ENCODE results near the gene DLG2.

DNA sequence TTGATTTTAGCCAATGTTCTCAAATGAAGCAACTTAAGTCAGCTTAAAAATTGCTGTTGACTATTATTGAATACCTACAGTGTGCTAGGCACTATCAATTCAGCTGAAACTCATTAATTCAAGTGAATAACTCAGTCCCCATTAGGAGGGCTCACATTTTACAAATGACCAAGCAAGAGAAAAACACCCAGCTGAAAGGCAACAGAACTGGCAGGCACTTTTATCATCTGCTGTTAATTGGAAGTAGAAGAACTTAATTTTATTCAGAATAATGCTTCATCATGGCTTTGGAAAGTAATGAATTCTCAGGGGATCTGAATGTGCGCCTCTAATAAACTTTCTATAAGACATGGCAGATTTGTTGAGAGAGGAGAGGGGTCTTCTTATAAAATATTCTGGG, 1066.9 kb downstream of the DLG2 start:
- TF ChIP-seq, protein P1, sequence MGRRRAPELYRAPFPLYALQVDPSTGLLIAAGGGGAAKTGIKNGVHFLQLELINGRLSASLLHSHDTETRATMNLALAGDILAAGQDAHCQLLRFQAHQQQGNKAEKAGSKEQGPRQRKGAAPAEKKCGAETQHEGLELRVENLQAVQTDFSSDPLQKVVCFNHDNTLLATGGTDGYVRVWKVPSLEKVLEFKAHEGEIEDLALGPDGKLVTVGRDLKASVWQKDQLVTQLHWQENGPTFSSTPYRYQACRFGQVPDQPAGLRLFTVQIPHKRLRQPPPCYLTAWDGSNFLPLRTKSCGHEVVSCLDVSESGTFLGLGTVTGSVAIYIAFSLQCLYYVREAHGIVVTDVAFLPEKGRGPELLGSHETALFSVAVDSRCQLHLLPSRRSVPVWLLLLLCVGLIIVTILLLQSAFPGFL (CRISPR knock-in tag; IDR thresholded peaks at IDR 0.05; ENCODE audit: borderline replicate concordance), result no peak
- TF ChIP-seq, protein P2, sequence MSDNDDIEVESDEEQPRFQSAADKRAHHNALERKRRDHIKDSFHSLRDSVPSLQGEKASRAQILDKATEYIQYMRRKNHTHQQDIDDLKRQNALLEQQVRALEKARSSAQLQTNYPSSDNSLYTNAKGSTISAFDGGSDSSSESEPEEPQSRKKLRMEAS (CRISPR knock-in tag; IDR thresholded peaks at IDR 0.05), result no peak
- TF ChIP-seq ZNF423 (CRISPR knock-in tag; IDR thresholded peaks at IDR 0.05), result no peak
- TF ChIP-seq SP1 (CRISPR knock-in tag; conservative IDR thresholded peaks at IDR 0.05), result no peak
- TF ChIP-seq, protein P3, sequence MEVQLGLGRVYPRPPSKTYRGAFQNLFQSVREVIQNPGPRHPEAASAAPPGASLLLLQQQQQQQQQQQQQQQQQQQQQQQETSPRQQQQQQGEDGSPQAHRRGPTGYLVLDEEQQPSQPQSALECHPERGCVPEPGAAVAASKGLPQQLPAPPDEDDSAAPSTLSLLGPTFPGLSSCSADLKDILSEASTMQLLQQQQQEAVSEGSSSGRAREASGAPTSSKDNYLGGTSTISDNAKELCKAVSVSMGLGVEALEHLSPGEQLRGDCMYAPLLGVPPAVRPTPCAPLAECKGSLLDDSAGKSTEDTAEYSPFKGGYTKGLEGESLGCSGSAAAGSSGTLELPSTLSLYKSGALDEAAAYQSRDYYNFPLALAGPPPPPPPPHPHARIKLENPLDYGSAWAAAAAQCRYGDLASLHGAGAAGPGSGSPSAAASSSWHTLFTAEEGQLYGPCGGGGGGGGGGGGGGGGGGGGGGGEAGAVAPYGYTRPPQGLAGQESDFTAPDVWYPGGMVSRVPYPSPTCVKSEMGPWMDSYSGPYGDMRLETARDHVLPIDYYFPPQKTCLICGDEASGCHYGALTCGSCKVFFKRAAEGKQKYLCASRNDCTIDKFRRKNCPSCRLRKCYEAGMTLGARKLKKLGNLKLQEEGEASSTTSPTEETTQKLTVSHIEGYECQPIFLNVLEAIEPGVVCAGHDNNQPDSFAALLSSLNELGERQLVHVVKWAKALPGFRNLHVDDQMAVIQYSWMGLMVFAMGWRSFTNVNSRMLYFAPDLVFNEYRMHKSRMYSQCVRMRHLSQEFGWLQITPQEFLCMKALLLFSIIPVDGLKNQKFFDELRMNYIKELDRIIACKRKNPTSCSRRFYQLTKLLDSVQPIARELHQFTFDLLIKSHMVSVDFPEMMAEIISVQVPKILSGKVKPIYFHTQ (CRISPR knock-in tag; IDR thresholded peaks at IDR 0.05), result no peak
- TF ChIP-seq, protein P4, sequence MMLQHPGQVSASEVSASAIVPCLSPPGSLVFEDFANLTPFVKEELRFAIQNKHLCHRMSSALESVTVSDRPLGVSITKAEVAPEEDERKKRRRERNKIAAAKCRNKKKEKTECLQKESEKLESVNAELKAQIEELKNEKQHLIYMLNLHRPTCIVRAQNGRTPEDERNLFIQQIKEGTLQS (CRISPR knock-in tag; conservative IDR thresholded peaks at IDR 0.05), result no peak
- TF ChIP-seq, protein P5, sequence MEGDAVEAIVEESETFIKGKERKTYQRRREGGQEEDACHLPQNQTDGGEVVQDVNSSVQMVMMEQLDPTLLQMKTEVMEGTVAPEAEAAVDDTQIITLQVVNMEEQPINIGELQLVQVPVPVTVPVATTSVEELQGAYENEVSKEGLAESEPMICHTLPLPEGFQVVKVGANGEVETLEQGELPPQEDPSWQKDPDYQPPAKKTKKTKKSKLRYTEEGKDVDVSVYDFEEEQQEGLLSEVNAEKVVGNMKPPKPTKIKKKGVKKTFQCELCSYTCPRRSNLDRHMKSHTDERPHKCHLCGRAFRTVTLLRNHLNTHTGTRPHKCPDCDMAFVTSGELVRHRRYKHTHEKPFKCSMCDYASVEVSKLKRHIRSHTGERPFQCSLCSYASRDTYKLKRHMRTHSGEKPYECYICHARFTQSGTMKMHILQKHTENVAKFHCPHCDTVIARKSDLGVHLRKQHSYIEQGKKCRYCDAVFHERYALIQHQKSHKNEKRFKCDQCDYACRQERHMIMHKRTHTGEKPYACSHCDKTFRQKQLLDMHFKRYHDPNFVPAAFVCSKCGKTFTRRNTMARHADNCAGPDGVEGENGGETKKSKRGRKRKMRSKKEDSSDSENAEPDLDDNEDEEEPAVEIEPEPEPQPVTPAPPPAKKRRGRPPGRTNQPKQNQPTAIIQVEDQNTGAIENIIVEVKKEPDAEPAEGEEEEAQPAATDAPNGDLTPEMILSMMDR (IDR thresholded peaks at IDR 0.05), result no peak
- no peak for TF ChIP-seq TCF7 (CRISPR knock-in tag; IDR thresholded peaks at IDR 0.05; ENCODE audit: low read depth)
- TF ChIP-seq, protein P6, sequence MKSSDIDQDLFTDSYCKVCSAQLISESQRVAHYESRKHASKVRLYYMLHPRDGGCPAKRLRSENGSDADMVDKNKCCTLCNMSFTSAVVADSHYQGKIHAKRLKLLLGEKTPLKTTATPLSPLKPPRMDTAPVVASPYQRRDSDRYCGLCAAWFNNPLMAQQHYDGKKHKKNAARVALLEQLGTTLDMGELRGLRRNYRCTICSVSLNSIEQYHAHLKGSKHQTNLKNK (CRISPR knock-in tag; IDR thresholded peaks at IDR 0.05), result no peak
- TF ChIP-seq, protein P7, sequence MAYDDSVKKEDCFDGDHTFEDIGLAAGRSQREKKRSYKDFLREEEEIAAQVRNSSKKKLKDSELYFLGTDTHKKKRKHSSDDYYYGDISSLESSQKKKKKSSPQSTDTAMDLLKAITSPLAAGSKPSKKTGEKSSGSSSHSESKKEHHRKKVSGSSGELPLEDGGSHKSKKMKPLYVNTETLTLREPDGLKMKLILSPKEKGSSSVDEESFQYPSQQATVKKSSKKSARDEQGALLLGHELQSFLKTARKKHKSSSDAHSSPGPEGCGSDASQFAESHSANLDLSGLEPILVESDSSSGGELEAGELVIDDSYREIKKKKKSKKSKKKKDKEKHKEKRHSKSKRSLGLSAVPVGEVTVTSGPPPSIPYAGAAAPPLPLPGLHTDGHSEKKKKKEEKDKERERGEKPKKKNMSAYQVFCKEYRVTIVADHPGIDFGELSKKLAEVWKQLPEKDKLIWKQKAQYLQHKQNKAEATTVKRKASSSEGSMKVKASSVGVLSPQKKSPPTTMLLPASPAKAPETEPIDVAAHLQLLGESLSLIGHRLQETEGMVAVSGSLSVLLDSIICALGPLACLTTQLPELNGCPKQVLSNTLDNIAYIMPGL (CRISPR knock-in tag; IDR thresholded peaks at IDR 0.05), result no peak
- TF ChIP-seq, protein P8, sequence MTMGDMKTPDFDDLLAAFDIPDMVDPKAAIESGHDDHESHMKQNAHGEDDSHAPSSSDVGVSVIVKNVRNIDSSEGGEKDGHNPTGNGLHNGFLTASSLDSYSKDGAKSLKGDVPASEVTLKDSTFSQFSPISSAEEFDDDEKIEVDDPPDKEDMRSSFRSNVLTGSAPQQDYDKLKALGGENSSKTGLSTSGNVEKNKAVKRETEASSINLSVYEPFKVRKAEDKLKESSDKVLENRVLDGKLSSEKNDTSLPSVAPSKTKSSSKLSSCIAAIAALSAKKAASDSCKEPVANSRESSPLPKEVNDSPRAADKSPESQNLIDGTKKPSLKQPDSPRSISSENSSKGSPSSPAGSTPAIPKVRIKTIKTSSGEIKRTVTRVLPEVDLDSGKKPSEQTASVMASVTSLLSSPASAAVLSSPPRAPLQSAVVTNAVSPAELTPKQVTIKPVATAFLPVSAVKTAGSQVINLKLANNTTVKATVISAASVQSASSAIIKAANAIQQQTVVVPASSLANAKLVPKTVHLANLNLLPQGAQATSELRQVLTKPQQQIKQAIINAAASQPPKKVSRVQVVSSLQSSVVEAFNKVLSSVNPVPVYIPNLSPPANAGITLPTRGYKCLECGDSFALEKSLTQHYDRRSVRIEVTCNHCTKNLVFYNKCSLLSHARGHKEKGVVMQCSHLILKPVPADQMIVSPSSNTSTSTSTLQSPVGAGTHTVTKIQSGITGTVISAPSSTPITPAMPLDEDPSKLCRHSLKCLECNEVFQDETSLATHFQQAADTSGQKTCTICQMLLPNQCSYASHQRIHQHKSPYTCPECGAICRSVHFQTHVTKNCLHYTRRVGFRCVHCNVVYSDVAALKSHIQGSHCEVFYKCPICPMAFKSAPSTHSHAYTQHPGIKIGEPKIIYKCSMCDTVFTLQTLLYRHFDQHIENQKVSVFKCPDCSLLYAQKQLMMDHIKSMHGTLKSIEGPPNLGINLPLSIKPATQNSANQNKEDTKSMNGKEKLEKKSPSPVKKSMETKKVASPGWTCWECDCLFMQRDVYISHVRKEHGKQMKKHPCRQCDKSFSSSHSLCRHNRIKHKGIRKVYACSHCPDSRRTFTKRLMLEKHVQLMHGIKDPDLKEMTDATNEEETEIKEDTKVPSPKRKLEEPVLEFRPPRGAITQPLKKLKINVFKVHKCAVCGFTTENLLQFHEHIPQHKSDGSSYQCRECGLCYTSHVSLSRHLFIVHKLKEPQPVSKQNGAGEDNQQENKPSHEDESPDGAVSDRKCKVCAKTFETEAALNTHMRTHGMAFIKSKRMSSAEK (CRISPR knock-in tag; IDR thresholded peaks at IDR 0.05; ENCODE audit: borderline replicate concordance), result no peak
- TF ChIP-seq GABPB1 (CRISPR knock-in tag; IDR thresholded peaks at IDR 0.05), result no peak
- TF ChIP-seq ZNF232 (CRISPR knock-in tag; IDR thresholded peaks at IDR 0.05), result no peak

All from WTC11 (cell line).